Activated T-helper 2 cell treated with anti-CD3 and anti-CD28 coated beads, Interferon-gamma antibody, Interleukin-2, Interleukin-4, amounts not matched to agents 10 μg/mL and 5 μg/mL and 100 μg/mL, durations not matched to agents 14 hours and 24 hours and 36 hours (primary cell): ENCODE data around the gene NLGN1. TPM values are rescaled to one million over a fixed set of nuclear protein-coding genes. Genes with fewer than 3 reads are reported as not detected.
"Not testable (repeated sequence)": the region's sequence is repeated elsewhere in the genome, so short reads cannot be mapped to it uniquely, and the experiment has no call there.

ENCODE experiments used
- DNase-seq: peaks from one replicate; pipeline ENCODE4 v3.0.0; 2021; ENCODE audit warnings: low spot score
- H3K27ac Mint-ChIP-seq: one replicate; pipeline ENCODE4 v1.8.0; 2021; ENCODE audit warnings: mixed read lengths
- H3K27me3 Mint-ChIP-seq: one replicate; pipeline ENCODE4 v1.8.0; 2021; ENCODE audit warnings: low read depth, mixed read lengths
- H3K36me3 Mint-ChIP-seq: one replicate; pipeline ENCODE4 v1.8.0; 2021; ENCODE audit warnings: low read depth, mixed read lengths
- H3K4me1 Mint-ChIP-seq: one replicate; pipeline ENCODE4 v1.8.0; 2021; ENCODE audit warnings: low read depth, mixed read lengths
- H3K4me3 Mint-ChIP-seq: one replicate; pipeline ENCODE4 v1.8.0; 2021; ENCODE audit warnings: low read depth, mild to moderate bottlenecking, moderate library complexity, mixed read lengths
- H3K9me3 Mint-ChIP-seq: one replicate; pipeline ENCODE4 v1.8.0; 2021; ENCODE audit warnings: mixed read lengths
- intact Hi-C: fragments of 100-400 bp; cut with micrococcal nuclease; formaldehyde crosslinking; loops from one replicate; pipeline ENCODE4 v1.15.1; 2023
- total RNA-seq: library from RNA; stranded (reverse); gene quantifications from 2 replicates; pipeline ENCODE4 v1.2.3, GENCODE V29; 2022

NLGN1 gene
- total RNA-seq, 1 donor from 2014 or later, result not detected

DNA sequence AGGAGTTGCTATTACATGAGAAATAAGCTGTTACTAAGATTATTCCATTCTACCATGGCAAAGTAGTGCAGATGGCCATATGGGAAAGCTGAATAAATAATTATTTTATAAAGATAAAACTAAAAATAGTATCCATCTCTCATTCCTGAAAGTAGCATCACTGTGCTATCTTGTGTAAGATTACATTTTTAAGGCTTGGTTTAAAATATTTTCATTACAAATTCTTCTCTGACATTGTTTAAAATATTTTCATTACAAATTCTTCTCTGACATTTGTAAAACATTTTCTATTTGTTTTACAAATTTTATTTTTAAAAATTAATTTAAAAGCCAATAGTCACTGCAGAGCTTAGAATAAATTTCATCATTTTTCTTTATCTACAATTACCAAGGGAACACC, 796.1 kb downstream of the NLGN1 start:
- Mint-ChIP-seq H3K27ac (no peak overlapping the region), H3K27me3 (no peaks in the 10 kb centered on the region), H3K4me1 (no peaks in the 10 kb centered on the region), H3K36me3 (no peaks in the 10 kb centered on the region), H3K9me3 (no peaks in the 10 kb centered on the region), H3K4me3 (no peak overlapping the region)
- intact Hi-C loops, result no loop called here
- no peak for DNase-seq

DNA sequence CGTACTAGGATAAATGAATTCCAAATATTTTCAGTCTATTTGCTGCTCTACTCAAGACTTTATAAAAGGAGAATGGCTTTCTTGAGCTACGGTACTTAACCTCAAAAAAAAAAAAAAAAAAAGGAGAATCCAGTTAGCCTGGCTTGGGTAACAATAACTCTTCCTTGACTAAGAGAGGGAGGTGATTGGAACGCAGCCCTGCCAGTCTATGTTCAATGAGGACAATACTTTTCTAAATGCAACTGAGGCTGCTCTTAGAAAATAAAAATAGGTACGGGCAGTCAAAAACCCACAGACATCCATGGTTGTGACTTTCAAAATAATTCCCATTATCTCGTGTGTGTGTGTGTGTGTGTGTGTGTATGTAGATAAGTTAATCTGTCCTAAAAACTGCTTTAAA, 799.9 kb downstream of the NLGN1 start:
- Mint-ChIP-seq H3K27ac (no peak overlapping the region), H3K4me1 (no peaks in the 10 kb centered on the region), H3K36me3 (no peaks in the 10 kb centered on the region), H3K9me3 (no peaks in the 10 kb centered on the region), H3K4me3 (no peak overlapping the region), H3K27me3 (no peaks in the 10 kb centered on the region)
- intact Hi-C loops, result no loop called here
- no peak for DNase-seq

DNA sequence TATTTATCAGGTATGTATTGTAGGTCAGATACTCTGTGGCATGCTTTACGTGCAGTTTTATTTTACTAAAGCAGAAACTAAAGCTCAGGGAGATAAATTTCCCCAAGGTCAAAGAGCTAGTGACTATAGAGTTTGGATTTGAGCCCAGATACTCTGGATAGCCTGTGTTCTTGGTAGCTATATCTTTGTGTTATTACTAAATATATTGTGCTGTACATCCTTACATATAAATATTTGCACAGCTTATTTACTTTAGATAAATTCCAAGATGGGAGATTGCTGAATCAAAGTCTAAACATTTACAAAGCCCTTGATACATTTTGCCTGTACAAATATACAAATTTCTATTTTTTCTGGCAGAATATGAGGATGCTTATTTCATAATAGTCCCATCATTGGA, 800.7 kb downstream of the NLGN1 start:
- Mint-ChIP-seq H3K27me3 (no peaks in the 10 kb centered on the region), H3K4me3 (no peak overlapping the region), H3K27ac (no peak overlapping the region), H3K4me1 (no peaks in the 10 kb centered on the region), H3K9me3 (no peaks in the 10 kb centered on the region), H3K36me3 (no peaks in the 10 kb centered on the region)
- intact Hi-C loops, result no loop called here
- no peak for DNase-seq

DNA sequence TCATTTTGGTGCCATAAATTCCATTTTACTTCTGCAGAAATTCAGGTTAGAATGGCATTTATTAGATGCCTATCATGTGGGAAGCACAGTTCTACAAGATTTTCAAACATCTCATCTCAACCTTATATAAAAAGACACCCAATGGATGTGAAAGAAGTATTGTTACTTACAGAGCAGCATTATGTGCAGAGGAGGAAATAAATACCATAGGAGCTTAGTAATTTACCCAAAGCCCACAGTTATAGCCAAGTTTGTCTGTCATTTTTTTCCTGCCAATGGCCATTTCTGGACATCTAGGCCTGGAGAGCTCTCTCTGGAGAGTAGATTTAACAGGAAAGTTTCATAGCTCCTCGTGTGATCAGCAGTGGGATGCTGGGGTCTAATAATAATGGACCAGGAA, 802.2 kb downstream of the NLGN1 start:
- no peak for DNase-seq
- Mint-ChIP-seq H3K4me1 (no peaks in the 10 kb centered on the region), H3K27ac (no peak overlapping the region), H3K36me3 (no peaks in the 10 kb centered on the region), H3K27me3 (no peaks in the 10 kb centered on the region), H3K9me3 (no peaks in the 10 kb centered on the region), H3K4me3 (no peak overlapping the region)
- intact Hi-C loops, result no loop called here

DNA sequence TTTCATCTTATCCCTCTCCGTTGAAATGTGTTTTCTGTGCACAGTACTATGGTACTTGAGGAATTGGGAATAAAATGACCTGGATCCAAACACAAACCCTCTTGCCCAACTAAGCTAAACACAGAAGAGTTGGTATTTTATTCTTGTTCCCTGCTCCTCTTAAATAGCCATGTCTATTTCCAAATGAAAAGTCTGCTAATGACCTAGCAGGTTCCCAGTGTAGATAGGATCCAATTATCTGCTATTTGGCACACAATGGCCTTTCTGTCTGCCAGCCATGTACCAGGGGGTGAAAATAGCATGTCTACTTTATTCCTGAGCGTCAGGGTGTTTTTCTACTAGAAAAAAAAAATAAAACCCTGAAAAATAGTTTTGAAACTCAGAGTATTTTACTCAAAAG, 804.6 kb downstream of the NLGN1 start:
- no peak overlapping the region for H3K27ac Mint-ChIP-seq
- no peak overlapping the region for H3K4me3 Mint-ChIP-seq
- no peaks in the 10 kb centered on the region for H3K27me3 Mint-ChIP-seq
- no peak for DNase-seq
- no peaks in the 10 kb centered on the region for H3K4me1 Mint-ChIP-seq
- no peaks in the 10 kb centered on the region for H3K9me3 Mint-ChIP-seq
- intact Hi-C loops, result no loop called here
- no peaks in the 10 kb centered on the region for H3K36me3 Mint-ChIP-seq

DNA sequence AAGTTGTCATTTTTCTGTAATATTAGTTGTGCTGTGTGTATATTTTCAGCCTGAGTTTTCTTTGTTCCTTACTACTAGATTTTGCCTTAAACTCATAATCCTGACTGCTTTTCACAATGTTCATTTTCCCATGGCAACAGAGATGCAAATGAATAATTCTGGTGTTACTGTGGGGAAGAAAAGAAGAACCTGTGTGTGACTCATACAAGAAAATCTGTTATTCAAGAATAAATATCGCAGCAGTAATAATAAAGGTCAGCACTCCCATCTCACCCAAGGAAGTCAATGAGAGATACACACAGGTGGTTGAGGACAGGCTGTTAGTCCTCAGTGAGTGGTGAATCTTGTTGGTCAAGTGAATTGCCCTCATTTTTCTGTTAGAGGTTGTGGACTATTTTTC, 805.0 kb downstream of the NLGN1 start:
- Mint-ChIP-seq H3K36me3 (no peaks in the 10 kb centered on the region), H3K27ac (no peak overlapping the region), H3K9me3 (no peaks in the 10 kb centered on the region), H3K4me1 (no peaks in the 10 kb centered on the region), H3K27me3 (no peaks in the 10 kb centered on the region), H3K4me3 (no peak overlapping the region)
- intact Hi-C loops, result no loop called here
- DNase-seq, result no peak

DNA sequence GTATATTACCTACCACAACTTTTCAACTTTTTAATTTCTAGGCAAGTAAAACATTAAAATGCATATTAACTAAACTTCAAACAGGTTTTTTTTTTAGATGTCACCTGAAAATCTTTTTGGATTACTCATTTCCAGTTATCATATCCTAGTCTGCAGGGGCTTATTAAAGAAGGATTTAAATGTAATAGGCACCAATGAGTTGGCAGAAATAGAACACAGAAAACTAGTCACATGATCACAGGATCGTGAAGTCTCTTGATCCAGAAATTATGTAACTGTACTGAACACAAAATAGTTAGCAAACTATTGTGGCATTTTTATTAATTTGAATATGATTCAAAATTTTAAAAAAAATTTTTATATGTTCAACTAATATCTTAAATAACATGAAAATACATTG, 807.2 kb downstream of the NLGN1 start:
- no peaks in the 10 kb centered on the region for H3K9me3 Mint-ChIP-seq
- H3K4me3 Mint-ChIP-seq, result no peak overlapping the region
- no peak for DNase-seq
- intact Hi-C loops, result no loop called here
- H3K36me3 Mint-ChIP-seq, result no peaks in the 10 kb centered on the region
- H3K27ac Mint-ChIP-seq, result no peak overlapping the region
- no peaks in the 10 kb centered on the region for H3K4me1 Mint-ChIP-seq
- no peaks in the 10 kb centered on the region for H3K27me3 Mint-ChIP-seq

DNA sequence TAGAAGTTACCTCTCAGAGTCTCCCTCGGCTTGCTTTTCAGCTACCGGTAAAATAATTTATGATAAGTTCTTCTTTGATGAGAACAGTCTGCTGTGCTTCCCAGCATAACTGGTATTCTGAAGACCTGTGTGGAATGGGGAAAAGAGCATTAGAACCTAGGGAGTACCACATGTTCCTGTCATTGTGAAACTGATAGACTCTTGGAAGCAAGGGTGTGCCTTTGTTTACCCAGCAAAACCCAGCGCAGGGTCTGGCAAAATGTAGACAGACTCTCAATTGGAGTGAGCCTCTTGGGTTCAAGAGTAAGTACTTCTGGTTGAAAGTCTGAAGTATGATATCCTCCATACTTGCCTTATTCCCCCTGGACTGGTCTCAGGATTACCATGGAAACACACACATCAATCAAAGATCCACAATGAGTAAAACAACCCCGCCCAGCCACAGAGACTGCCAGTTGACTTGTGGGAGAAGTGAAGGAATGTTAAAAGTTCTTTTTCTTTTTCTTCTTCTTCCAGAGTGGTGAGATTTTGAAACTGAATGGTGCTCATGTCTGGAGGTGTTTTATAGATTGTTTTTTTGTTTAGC, 809.2 kb downstream of the NLGN1 start:
- Mint-ChIP-seq H3K36me3 (no peaks in the 10 kb centered on the region), H3K27me3 (no peaks in the 10 kb centered on the region), H3K4me3 (no peak overlapping the region), H3K4me1 (no peaks in the 10 kb centered on the region), H3K9me3 (no peaks in the 10 kb centered on the region), H3K27ac (no peak overlapping the region)
- intact Hi-C loops, result no loop called here
- DNase-seq, result no peak

DNA sequence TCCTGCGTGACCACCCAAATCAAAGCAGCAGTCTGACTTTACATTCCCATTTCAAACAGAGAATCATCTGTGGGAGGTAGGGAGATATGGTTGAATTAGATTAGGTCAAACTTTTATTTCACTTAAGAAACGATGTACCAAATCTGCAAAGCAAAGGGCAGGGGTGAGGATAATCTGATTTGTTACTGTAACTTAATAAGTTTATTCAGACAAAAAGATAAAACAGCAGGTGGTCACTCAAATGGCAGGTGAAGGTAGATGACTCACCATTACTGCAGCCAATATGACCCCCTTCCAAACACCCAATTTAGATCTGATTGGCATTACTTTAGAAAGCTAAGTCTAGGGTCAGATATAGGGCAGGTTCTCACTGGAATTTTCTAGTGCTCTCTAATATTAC, 810.6 kb downstream of the NLGN1 start:
- Mint-ChIP-seq H3K4me1 (no peaks in the 10 kb centered on the region), H3K9me3 (no peaks in the 10 kb centered on the region), H3K36me3 (no peaks in the 10 kb centered on the region), H3K27me3 (no peaks in the 10 kb centered on the region), H3K4me3 (no peak overlapping the region), H3K27ac (no peak overlapping the region)
- intact Hi-C loops, result no loop called here
- DNase-seq, result no peak

DNA sequence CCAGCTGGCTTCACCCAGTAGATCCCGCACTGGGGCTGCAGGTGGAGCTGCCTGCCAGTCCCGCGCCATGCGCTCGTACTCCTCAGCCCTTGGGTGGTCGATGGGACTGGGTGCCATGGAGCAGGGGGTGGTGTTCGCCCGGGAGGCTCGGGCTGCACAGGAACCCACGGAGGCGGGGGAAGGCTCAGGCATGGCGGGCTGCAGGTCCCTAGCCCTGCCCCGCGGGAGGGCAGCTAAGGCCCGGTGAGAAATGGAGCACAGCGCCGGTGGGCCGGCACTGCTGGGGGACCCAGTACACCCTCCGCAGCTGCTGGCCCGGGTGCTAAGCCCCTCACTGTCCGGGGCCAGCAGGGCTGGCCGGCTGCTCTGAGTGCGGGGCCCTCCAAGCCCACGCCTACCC, 814.4 kb downstream of the NLGN1 start:
- H3K4me1 Mint-ChIP-seq, H3K27ac Mint-ChIP-seq, H3K9me3 Mint-ChIP-seq, H3K36me3 Mint-ChIP-seq, intact Hi-C loops, H3K4me3 Mint-ChIP-seq, H3K27me3 Mint-ChIP-seq, DNase-seq: not testable (repeated sequence)

DNA sequence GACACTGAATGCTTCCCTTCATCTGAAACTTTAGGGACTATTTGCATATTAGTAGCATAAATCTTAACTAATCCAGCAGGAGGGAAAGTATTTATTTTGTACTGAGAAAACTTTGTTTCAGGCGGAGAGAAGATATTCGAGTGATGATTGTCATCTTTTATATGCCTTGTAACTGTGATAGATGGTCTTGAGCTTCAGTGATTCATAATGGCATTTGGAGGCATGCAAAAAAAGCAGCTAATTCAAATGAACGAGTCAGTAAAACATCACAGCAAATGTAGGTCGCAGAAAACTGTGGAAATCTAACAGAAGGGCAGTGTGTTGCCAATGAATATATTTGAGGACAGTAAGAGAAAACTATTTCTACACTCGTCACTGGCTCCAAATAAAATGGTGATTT, 817.9 kb downstream of the NLGN1 start:
- Mint-ChIP-seq H3K27ac (no peak overlapping the region), H3K4me1 (peaks cover 16% of the 10 kb centered on the region), H3K36me3 (no peaks in the 10 kb centered on the region), H3K9me3 (no peaks in the 10 kb centered on the region), H3K27me3 (no peaks in the 10 kb centered on the region), H3K4me3 (no peak overlapping the region)
- no peak for DNase-seq
- intact Hi-C loops, result no loop called here

DNA sequence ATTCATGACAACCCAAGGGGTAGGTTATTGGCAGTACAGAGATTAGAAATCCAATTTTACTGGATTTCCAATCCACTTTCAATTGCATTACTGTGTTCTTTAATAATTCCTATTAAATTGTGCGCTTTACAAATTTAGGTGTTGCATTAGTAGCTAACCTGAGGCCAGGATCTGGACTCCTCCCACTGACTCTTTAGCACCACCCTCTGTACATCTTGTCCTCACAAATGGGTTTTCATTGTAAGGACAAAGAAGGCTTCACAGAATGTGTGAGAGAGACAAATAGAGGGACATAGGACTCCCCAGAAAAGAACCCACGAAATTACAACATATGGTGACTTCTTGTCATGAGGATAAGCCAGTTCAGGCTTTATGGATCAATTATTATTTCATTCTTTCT, 818.5 kb downstream of the NLGN1 start:
- DNase-seq, result no peak
- Mint-ChIP-seq H3K27me3 (no peaks in the 10 kb centered on the region), H3K4me1 (peaks cover 16% of the 10 kb centered on the region), H3K9me3 (no peaks in the 10 kb centered on the region), H3K36me3 (no peaks in the 10 kb centered on the region), H3K4me3 (no peak overlapping the region), H3K27ac (no peak overlapping the region)
- intact Hi-C loops, result no loop called here

DNA sequence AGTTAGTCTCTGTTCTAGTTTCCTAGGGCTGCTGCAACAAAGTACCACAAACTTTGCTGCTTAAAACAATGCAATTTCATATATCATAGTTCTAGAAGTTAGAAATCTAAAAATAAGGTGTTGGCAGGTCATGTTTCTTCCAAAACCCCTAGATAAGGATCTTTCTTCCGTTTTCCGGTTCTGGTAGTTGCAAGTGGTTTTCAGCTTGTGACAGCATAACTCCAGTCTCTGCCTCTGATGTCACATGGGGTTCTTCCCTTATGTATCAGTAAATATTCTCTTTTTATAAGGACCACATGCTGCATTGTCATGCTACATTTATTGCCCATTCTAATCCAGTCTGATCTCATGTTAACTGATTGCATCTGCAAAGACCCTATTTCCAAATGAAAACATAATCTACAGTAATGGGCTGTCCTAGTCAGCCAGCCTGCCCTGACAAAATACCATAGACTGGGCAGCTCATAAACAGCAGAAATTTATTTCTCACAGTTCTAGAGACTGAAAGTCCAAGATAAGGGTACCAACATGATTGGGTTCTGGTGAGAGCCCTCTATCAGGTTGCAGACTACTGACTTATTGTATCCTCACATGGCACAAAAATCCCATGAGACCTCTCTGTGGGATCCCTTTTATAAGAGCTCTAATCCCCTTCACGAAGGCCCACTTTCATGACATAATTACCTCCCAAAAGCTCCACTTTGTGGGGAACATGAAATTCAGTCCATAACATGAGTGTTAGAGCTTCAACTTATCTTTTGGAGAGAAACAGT, 819.6 kb downstream of the NLGN1 start:
- Mint-ChIP-seq H3K36me3 (no peaks in the 10 kb centered on the region), H3K27ac (no peak overlapping the region), H3K4me1 (peaks cover 16% of the 10 kb centered on the region), H3K9me3 (no peaks in the 10 kb centered on the region), H3K27me3 (no peaks in the 10 kb centered on the region), H3K4me3 (no peak overlapping the region)
- intact Hi-C loops, result no loop called here
- DNase-seq, result no peak

DNA sequence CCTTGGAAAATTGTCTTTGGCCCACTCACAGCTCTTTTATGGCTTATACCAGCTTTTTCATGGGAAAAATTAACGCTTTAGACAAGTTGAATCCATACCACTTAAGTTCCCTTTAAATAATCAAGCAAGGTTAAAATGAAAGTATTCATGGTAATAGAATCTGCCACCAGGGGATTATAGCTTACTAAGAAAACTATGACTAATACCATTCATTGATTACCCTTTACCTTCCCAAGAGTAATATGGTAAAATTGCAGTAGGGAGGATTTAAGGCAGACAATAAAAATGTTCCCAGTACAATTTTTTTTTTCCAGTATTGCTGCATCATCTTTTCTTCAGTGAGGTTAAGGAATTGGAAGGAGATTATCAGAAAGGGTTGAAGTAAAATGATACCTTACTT, 820.5 kb downstream of the NLGN1 start:
- peaks cover 16% of the 10 kb centered on the region for H3K4me1 Mint-ChIP-seq
- H3K36me3 Mint-ChIP-seq, result no peaks in the 10 kb centered on the region
- intact Hi-C loops, result no loop called here
- H3K9me3 Mint-ChIP-seq, result no peaks in the 10 kb centered on the region
- H3K4me3 Mint-ChIP-seq, result no peak overlapping the region
- H3K27me3 Mint-ChIP-seq, result no peaks in the 10 kb centered on the region
- H3K27ac Mint-ChIP-seq, result no peak overlapping the region
- no peak for DNase-seq
